Central memory CD8-positive, alpha-beta T cell (primary cell): ENCODE data around the gene SMIM10L1.

ENCODE experiments used
- ATAC-seq: fragments of 150-1000 bp; cut with Tn5 transposase; replicated peaks from 2 replicates; pipeline ENCODE4 v1.10.0; 2022; ENCODE audit warnings: mild to moderate bottlenecking, moderate FRiP score, moderate number of reproducible peaks; ENCODE audit not compliant: poor library complexity, severe bottlenecking; ENCODE audit errors: extremely low read depth
- DNase-seq, 2 donors: peaks; one replicate each; pipeline ENCODE4 v3.0.0; 2021; ENCODE audit warnings: low spot score in 2 of 2
- H3K27ac Mint-ChIP-seq: one replicate; pipeline ENCODE4 v1.8.0; 2022; ENCODE audit warnings: low read depth, mild to moderate bottlenecking, moderate library complexity, mixed read lengths
- H3K27me3 Mint-ChIP-seq: one replicate; pipeline ENCODE4 v1.8.0; 2022; ENCODE audit warnings: mixed read lengths
- H3K36me3 Mint-ChIP-seq: one replicate; pipeline ENCODE4 v1.8.0; 2022; ENCODE audit warnings: mild to moderate bottlenecking, moderate library complexity, mixed read lengths; ENCODE audit not compliant: insufficient read depth
- H3K4me1 Mint-ChIP-seq: one replicate; pipeline ENCODE4 v1.8.0; 2022; ENCODE audit warnings: mixed read lengths
- H3K4me3 Mint-ChIP-seq: one replicate; pipeline ENCODE4 v1.8.0; 2022; ENCODE audit warnings: mild to moderate bottlenecking, moderate library complexity, mixed read lengths
- H3K9me3 Mint-ChIP-seq: one replicate; pipeline ENCODE4 v1.8.0; 2022; ENCODE audit warnings: mixed read lengths

Gene SMIM10L1

GRCh38 chr12:11209113-11209512 is 38.1 kb downstream of the SMIM10L1 start:
- Mint-ChIP-seq H3K27me3 (peaks cover 11% of the 10 kb centered on the region), H3K36me3 (no peaks in the 10 kb centered on the region), H3K4me3 (no peak overlapping the region), H3K27ac (no peak overlapping the region), H3K4me1 (no peaks in the 10 kb centered on the region), H3K9me3 (no peaks in the 10 kb centered on the region)
- no peak for DNase-seq
- ATAC-seq = no peak
